Astrocyte of the spinal cord (primary cell): ENCODE data around the gene ZNF410.
"Not testable (repeated sequence)": the region's sequence is repeated elsewhere in the genome, so short reads cannot be mapped to it uniquely, and the experiment has no call there.

ENCODE experiments used
- DNase-seq: peaks from one replicate; pipeline ENCODE4 v3.0.0; 2011; ENCODE audit warnings: low read depth, low spot score
- H3K4me3 ChIP-seq: 2 replicates; pipeline ENCODE4 v1.5.1; 2011; ENCODE audit warnings: low read depth, mild to moderate bottlenecking, low read length, moderate library complexity
- in situ Hi-C: cut with HindIII; loops from 2 replicates; pipeline ENCODE4 v1.10.0; 2017; ENCODE audit warnings: low sequenced_read_pairs
- TF ChIP-seq, protein P1 (sequence below): IDR thresholded peaks from 2 replicates; pipeline ENCODE4 v1.5.1; 2012; ENCODE audit warnings: low read depth, mild to moderate bottlenecking, low read length, inconsistent platforms

The ZNF410 gene

DNA sequence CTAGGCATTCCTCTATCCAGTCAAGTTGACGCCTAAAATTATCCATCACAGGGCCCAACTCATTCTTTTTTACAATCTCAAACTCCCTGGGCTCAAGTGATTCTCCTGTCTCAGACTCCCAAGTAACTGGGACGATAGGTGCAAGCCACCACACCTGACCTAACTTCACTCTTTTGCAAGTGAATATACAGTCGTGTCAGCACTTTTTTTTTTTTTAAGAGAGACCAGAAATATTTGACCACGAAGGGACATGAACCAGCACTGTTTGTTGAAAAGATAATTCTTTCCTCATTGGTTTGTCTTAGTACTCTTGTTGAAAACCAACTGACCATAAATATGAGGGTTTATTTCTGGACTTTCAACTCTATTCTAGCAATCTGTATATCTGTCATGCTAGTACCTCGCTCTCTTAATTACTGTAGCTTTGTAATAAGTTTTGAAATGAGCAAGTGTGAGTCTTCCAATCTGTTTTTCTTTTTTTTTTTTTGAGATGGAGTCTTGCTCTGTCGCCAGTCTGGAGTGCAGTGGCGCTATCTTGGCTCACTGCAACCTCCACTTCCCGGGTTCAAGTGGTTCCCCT, 21.0 kb upstream of the ZNF410 start:
- DNase-seq = no peak
- H3K4me3 ChIP-seq = no peak overlapping the region
- TF ChIP-seq, protein P1, sequence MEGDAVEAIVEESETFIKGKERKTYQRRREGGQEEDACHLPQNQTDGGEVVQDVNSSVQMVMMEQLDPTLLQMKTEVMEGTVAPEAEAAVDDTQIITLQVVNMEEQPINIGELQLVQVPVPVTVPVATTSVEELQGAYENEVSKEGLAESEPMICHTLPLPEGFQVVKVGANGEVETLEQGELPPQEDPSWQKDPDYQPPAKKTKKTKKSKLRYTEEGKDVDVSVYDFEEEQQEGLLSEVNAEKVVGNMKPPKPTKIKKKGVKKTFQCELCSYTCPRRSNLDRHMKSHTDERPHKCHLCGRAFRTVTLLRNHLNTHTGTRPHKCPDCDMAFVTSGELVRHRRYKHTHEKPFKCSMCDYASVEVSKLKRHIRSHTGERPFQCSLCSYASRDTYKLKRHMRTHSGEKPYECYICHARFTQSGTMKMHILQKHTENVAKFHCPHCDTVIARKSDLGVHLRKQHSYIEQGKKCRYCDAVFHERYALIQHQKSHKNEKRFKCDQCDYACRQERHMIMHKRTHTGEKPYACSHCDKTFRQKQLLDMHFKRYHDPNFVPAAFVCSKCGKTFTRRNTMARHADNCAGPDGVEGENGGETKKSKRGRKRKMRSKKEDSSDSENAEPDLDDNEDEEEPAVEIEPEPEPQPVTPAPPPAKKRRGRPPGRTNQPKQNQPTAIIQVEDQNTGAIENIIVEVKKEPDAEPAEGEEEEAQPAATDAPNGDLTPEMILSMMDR = no peak
- in situ Hi-C loops = no loop called here

DNA sequence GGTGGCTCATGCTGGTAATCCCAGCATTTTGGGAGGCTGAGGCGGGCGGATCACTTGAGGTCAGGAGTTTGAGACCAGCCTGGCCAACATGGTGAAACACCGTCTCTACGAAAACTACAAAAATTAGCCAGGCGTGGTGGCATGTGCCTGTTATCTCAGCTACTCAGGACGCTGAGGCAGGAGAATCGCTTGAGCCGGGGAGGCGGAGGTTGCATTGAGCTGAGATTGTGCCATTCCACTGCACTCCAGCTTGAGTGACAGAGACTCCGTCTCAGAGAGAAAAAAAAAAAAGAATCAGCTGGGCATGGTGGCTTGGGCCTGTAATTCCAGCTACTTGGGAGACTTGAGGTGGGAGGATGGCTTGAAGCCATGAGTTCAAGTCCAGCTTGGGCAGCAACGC, 16.9 kb upstream of the ZNF410 start:
- DNase-seq, H3K4me3 ChIP-seq, in situ Hi-C loops: not testable (repeated sequence)

DNA sequence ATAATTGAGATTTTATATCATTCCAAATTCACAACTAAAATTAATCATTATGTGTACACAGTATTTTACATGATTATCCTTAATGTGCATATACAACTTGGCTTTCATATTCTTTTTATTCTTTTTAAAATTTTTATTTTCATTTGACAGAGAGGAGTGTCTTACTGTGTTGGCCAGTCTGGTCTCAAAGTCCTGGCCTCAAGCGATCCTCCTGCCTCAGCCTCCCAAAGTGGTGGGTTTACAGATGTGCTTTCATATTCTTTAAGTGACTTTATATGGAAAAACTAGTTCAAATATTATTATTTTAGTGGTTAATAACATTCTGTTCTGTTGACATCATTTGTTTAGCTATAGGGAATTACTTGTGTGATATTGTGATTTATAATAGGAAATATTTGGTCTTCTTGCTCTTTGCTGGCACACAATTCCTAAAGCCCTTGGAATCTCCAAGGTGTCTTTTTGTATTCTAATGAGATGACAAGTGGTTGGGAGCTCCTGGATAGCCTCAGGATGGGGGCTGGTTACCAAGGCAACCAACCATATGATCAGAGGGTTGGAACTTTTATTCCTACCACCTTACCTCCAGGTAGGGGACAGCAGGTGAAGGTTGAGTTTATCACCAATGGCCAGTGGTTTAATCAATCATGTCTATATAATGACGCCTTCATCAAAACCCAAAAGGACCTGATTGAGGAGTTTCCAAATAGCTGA, 16.0 kb upstream of the ZNF410 start:
- TF ChIP-seq, protein P1 = no peak
- H3K4me3 ChIP-seq = no peak overlapping the region
- DNase-seq = no peak
- in situ Hi-C loops = no loop called here

DNA sequence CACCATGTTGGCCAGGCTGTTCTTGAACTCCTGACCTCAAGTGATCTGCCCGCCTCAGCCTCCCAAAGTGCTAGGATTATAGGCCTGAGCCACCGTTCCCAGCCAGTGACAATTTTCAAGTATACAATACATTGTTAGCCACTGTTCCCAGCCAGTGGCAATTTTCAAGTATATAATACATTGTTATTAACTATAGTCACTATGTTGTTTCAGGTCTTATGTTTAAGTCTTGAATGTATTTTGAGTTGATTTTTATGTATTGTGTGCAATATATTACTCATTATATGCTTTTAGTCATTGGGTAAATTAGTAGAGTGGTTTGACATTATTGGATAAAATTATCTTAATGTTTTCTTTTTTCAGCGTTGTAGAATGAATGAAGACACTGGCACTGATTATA, 13.0 kb upstream of the ZNF410 start:
- TF ChIP-seq, protein P1 = no peak
- in situ Hi-C loops = no loop called here
- DNase-seq = no peak
- H3K4me3 ChIP-seq = no peak overlapping the region

DNA sequence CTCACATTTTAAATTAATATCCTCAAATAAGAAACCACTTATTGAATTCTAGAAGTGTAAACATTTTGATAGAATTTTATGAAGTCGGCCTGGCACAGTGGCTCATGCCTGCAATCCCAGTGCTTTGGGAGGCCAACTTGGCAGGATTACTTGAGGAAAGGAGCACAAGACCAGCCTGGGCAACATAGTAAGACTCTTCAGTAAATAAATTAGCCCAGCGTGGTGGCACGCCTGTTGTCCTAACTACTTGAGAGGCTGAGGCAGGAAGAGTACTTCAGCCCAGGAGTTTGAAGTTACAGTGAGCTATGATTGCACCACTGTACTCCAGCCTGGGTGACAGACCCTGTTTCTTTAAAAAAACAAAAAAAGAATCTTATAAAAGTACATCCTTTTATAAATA, 8.9 kb upstream of the ZNF410 start:
- H3K4me3 ChIP-seq = no peak overlapping the region
- in situ Hi-C loops = no loop called here
- TF ChIP-seq, protein P1 = no peak
- DNase-seq = no peak

DNA sequence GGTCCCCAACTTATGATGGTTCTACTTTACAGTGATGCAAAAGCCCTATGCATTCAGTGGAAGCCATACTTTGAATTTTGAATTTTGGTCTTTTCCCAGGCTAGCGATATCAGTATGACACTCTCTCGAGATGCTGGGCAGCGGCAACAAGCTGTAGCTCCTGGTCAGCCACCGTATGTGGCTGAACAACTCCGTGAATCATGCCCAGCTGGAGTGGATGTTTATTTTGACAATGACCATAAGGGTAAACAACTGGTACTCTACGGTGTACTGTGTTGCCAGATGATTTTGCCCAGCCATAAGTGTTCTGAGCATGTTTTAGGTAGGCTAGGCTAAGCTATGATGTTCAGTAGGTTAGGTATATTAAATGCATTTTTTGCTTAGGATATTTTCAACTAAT, 8.2 kb upstream of the ZNF410 start:
- in situ Hi-C loops = no loop called here

DNA sequence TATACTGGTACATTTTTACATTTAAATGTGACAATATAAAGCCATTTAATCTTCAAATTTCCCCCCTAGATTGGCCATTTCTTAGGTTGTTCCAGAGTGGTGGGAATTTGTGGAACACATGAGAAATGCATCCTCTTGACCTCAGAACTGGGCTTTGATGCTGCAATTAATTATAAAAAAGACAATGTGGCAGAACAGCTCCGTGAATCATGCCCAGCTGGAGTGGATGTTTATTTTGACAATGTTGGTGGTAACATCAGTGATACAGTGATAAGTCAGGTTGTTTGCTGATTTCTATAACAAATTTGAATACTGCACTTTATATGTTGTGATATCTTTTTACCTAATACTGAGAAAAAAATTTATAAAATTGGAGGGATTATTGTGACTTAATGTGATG, 7.6 kb upstream of the ZNF410 start:
- DNase-seq = no peak
- TF ChIP-seq, protein P1 = no peak
- in situ Hi-C loops = no loop called here
- no peak overlapping the region for H3K4me3 ChIP-seq

More for the DNA sequence above, 8.2 kb upstream of the ZNF410 start:
- H3K4me3 ChIP-seq = no peak overlapping the region
- TF ChIP-seq, protein P1 = no peak
- peak; percentile 34 for DNase-seq
